Measurements from ENCODE around the gene PEX5L.

GRCh38 chr3:179973931-179974361, 62.8 kb downstream of the PEX5L start:
- TF ChIP-seq CTCF (IDR thresholded peaks at IDR 0.05) (no peak), POLR2AphosphoS5 (IDR thresholded peaks at IDR 0.05) (no peak), POLR2A (IDR thresholded peaks at IDR 0.05) (no peak)

Data from prostate gland (tissue), 2 donors.